WERI-Rb-1 (cell line): Measurements from ENCODE around the gene NPDC1.
A peak's percentile ranks its signal among the peaks of the same experiment; 100 is the strongest.

ENCODE experiments used
- DNase-seq: peaks from one replicate; pipeline ENCODE4 v3.0.0-alpha.2; 2020
- H3K27ac ChIP-seq: fragments of 250-450 bp; sonication (Bioruptor Pico); 2 replicates; pipeline ENCODE4 v1.5.1; 2020; ENCODE audit warnings: mild to moderate bottlenecking, moderate library complexity
- H3K27me3 ChIP-seq: fragments of 250-450 bp; sonication (Bioruptor Pico); 2 replicates; pipeline ENCODE4 v1.5.1; 2021; ENCODE audit warnings: mild to moderate bottlenecking, low read depth, moderate library complexity; ENCODE audit not compliant: insufficient read depth, severe bottlenecking
- H3K36me3 ChIP-seq: fragments of 250-450 bp; sonication (Bioruptor Pico); 2 replicates; pipeline ENCODE4 v1.5.1; 2020; ENCODE audit warnings: mild to moderate bottlenecking, moderate library complexity
- H3K4me3 ChIP-seq: 2 replicates; pipeline ENCODE4 v1.5.1; 2011; ENCODE audit warnings: low read depth, mild to moderate bottlenecking, control low read depth, low read length
- H3K9me3 ChIP-seq: fragments of 250-450 bp; sonication (Bioruptor Pico); 2 replicates; pipeline ENCODE4 v1.5.1; 2021; ENCODE audit warnings: mild to moderate bottlenecking, moderate library complexity; ENCODE audit not compliant: severe bottlenecking
- TF ChIP-seq, protein P1 (sequence below): IDR thresholded peaks from 2 replicates; pipeline ENCODE4 v1.5.1; 2011; ENCODE audit warnings: low read depth, mild to moderate bottlenecking, control low read depth, inconsistent platforms, low read length

NPDC1 gene

DNA sequence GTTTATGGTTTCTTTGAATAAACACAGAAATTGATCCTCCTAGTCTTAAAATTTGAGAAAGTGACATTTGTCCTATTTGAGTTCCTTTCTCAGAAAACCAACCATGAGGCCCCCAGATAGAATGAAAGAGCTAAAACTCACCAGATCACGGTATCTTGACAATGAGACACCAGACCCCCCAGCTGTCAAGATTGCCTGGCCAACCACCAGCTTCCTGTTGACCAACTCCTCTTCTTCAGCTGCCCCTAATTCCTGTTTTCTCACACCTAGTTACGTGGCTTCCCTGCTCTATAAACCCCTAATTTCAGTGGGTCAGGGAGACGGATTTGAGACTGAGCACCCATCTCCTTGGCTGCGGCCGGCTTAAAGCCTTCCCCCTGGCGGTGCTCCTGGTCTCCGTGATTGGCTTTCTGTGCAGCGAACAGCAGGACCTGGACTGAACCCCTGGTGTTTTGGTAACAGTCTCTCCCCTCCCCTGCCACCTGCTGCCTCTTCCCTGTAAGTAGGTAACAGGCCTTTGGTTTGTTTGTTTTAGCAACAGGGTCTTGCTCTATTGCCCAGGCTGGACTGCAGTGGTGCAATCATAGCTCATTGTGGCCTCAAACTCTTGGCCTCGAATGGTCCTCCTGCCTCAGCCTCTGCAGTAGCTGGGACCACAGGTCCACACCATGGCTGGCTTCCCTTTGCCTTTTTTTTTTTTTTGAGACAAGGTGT is 12.7 kb upstream of the NPDC1 start:
- Histone ChIP-seq H3K36me3 (peaks cover 1% of the 10 kb centered on the region; the same call in 1 of the 2 replicates), H3K27ac (no peak overlapping the region), H3K4me3 (no peak overlapping the region), H3K27me3 (no peaks in the 10 kb centered on the region), H3K9me3 (no peaks in the 10 kb centered on the region)
- TF ChIP-seq, protein P1, sequence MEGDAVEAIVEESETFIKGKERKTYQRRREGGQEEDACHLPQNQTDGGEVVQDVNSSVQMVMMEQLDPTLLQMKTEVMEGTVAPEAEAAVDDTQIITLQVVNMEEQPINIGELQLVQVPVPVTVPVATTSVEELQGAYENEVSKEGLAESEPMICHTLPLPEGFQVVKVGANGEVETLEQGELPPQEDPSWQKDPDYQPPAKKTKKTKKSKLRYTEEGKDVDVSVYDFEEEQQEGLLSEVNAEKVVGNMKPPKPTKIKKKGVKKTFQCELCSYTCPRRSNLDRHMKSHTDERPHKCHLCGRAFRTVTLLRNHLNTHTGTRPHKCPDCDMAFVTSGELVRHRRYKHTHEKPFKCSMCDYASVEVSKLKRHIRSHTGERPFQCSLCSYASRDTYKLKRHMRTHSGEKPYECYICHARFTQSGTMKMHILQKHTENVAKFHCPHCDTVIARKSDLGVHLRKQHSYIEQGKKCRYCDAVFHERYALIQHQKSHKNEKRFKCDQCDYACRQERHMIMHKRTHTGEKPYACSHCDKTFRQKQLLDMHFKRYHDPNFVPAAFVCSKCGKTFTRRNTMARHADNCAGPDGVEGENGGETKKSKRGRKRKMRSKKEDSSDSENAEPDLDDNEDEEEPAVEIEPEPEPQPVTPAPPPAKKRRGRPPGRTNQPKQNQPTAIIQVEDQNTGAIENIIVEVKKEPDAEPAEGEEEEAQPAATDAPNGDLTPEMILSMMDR: 0 out of 2 replicates have a peak, but pooled peaks have one; percentile 2
- peak; percentile 65 for DNase-seq

GRCh38 chr9:137057545-137057944 is 11.6 kb upstream of the NPDC1 start:
- TF ChIP-seq, protein P1: no peak
- Histone ChIP-seq H3K9me3 (no peaks in the 10 kb centered on the region), H3K36me3 (no peaks in the 10 kb centered on the region), H3K27me3 (no peaks in the 10 kb centered on the region), H3K4me3 (no peak overlapping the region), H3K27ac (no peak overlapping the region)
- peak; percentile 38 for DNase-seq

- H3K4me3 ChIP-seq: no peak overlapping the region
- H3K9me3 ChIP-seq: no peaks in the 10 kb centered on the region
- no peak overlapping the region for H3K27ac ChIP-seq
- no peak for DNase-seq
- no peaks in the 10 kb centered on the region for H3K36me3 ChIP-seq
- no peaks in the 10 kb centered on the region for H3K27me3 ChIP-seq
- TF ChIP-seq, protein P1: no peak
Observed at GRCh38 chr9:137056739-137057415, 10.9 kb upstream of the NPDC1 start.

DNA sequence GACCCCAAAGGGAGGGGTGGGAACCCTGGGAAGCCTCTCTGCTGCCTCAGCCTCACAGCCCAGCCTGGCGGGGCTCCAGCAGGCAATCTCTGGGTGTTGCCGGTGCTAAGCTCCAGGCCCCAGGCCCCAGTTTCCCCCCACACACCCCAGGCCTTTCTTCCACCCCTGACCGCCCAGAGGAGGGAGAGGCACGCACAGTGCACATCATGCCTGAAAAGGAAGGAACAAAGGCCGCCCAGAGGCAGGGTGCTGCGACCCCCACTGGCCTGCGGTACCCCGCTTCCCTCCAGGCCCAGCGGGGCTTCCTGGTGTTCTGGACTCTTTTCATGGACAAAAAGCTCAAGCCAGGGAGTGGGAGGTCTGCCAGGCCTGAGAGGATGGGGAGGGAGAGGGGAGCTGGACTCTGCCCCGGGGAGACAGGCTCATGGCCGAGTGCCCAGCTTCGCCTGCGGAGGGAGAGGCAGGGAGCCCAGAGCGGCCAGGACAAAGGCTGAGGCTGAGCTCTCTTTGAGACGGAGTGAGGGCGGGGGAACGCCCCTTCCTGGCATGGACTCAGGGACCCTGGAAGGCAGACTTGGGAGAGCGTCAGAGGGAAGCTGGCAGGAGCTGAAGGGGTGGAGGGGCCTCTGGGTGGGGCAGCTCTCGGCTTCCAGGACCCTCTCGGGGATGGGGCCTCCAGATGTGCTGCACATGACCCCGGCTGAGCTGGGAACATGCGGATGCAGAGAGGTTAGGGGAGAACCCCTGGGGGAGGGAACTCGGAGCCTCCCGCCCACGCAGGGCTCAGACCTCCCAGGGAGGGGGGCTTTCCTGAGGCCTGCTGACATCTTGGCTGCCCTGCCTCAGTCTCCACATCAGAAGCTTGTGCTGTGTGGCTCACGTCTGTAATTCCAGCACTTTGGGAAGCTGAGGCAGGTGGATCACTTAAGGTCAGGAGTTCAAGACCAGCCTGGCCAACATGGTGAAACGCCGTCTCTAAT is 9.7 kb upstream of the NPDC1 start:
- no peak overlapping the region for H3K4me3 ChIP-seq
- H3K36me3 ChIP-seq: no peaks in the 10 kb centered on the region
- no peak overlapping the region for H3K27ac ChIP-seq
- TF ChIP-seq, protein P1: no peak
- no peaks in the 10 kb centered on the region for H3K27me3 ChIP-seq
- H3K9me3 ChIP-seq: no peaks in the 10 kb centered on the region
- no peak for DNase-seq

- Histone ChIP-seq H3K9me3 (no peaks in the 10 kb centered on the region), H3K27ac (no peak overlapping the region), H3K27me3 (no peaks in the 10 kb centered on the region), H3K36me3 (no peaks in the 10 kb centered on the region), H3K4me3 (no peak overlapping the region)
- DNase-seq: no peak
- TF ChIP-seq, protein P1: no peak
Observed at GRCh38 chr9:137054932-137055384, 9.0 kb upstream of the NPDC1 start.
